Measurements from ENCODE around the gene FARP1.

- TF ChIP-seq CTCF (IDR thresholded peaks at IDR 0.05) (no peak), POLR2A (IDR thresholded peaks at IDR 0.05) (no peak)
Measured at GRCh38 chr13:98265692-98266551, 123.0 kb downstream of the FARP1 start.

Data from suprapubic skin (tissue), 3 donors.